IMR-90 (cell line): ENCODE measurements around the gene DNM3. TPM values are rescaled to one million over a fixed set of nuclear protein-coding genes. Genes with fewer than 3 reads are reported as not detected.

Source experiments
- ATAC-seq: fragments of 200-7000 bp; cut with Tn5 transposase; 2 replicates; pipeline ENCODE4 v1.9.1; 2020; ENCODE audit warnings: low read depth, mild to moderate bottlenecking, moderate library complexity
- BruUV-seq: library from RNA; stranded (reverse); fragments of 400-500 nt; replicated peaks from 2 replicates; lab custom pipeline; 2021; lab: Mats Ljungman, UMichigan
- CTCF ChIA-PET: fragments of 300-600 bp; formaldehyde crosslinking; extraction: SDS; loops from one replicate; lab custom pipeline; 2021; ENCODE audit warnings: antibody characterized with exemption; lab: Yijun Ruan, JAX
- POLR2A ChIA-PET: fragments of 300-600 bp; sonication (Branson Sonifier 250); formaldehyde crosslinking; loops from one replicate; lab custom pipeline; 2022; ENCODE audit warnings: antibody characterized with exemption; ENCODE audit not compliant: unreplicated experiment; lab: Charles Lee
- DNase-seq: peaks from one replicate; pipeline ENCODE4 v3.0.0; 2013
- H2AFZ ChIP-seq: replicated peaks from 2 replicates; pipeline ENCODE3; 2013; ENCODE audit warnings: low read length, mild to moderate bottlenecking; ENCODE audit not compliant: poor library complexity
- H2AK5ac ChIP-seq: 2 replicates; pipeline ENCODE4 v1.6.1; 2013; ENCODE audit warnings: low read depth, low read length, inconsistent platforms
- H2AK9ac ChIP-seq: replicated peaks from 2 replicates; pipeline ENCODE3; 2013; ENCODE audit warnings: mild to moderate bottlenecking, low read depth, low read length, moderate library complexity; ENCODE audit not compliant: poor library complexity
- H2BK120ac ChIP-seq: 2 replicates; pipeline ENCODE4 v1.6.1; 2013; ENCODE audit warnings: low read depth, low read length, inconsistent platforms
- H2BK15ac ChIP-seq: 3 replicates; pipeline ENCODE4 v1.6.1; 2013; ENCODE audit warnings: low read depth, low read length, inconsistent platforms
- H2BK20ac ChIP-seq: 2 replicates; pipeline ENCODE4 v1.6.1; 2013; ENCODE audit warnings: low read depth, mild to moderate bottlenecking, inconsistent platforms, low read length, moderate library complexity
- H2BK5ac ChIP-seq: 2 replicates; pipeline ENCODE4 v1.6.1; 2013; ENCODE audit warnings: mild to moderate bottlenecking, low read depth, low read length, inconsistent platforms; ENCODE audit not compliant: poor library complexity, severe bottlenecking
- H3K14ac ChIP-seq: replicated peaks from 2 replicates; pipeline ENCODE4 v1.6.1; 2013; ENCODE audit warnings: low read depth, low read length, inconsistent platforms
- H3K18ac ChIP-seq: 2 replicates; pipeline ENCODE4 v1.6.1; 2013; ENCODE audit warnings: low read depth, low read length, control low read depth
- H3K23ac ChIP-seq: 2 replicates; pipeline ENCODE4 v1.6.1; 2013; ENCODE audit warnings: low read depth, low read length, inconsistent platforms
- H3K27ac ChIP-seq: 2 replicates; pipeline ENCODE4 v1.5.1; 2013; ENCODE audit warnings: mild to moderate bottlenecking, control low read depth, low read length; ENCODE audit not compliant: insufficient read depth
- H3K27me3 ChIP-seq: 2 replicates; pipeline ENCODE4 v1.6.1; 2013; ENCODE audit warnings: low read length; ENCODE audit not compliant: control insufficient read depth, insufficient read depth
- H3K36me3 ChIP-seq: 2 replicates; pipeline ENCODE4 v1.6.1; 2013; ENCODE audit warnings: low read length, mixed read lengths; ENCODE audit not compliant: control insufficient read depth, insufficient read depth
- H3K4ac ChIP-seq: 2 replicates; pipeline ENCODE4 v1.6.1; 2013; ENCODE audit warnings: low read depth, low read length, inconsistent platforms
- H3K4me1 ChIP-seq: 2 replicates; pipeline ENCODE4 v1.6.1; 2013; ENCODE audit warnings: low read length, mixed read lengths; ENCODE audit not compliant: control insufficient read depth, insufficient read depth
- H3K4me2 ChIP-seq: 2 replicates; pipeline ENCODE4 v1.6.1; 2013; ENCODE audit warnings: low read depth, mild to moderate bottlenecking, control low read depth, low read length, moderate library complexity
- H3K4me3 ChIP-seq: 2 replicates; pipeline ENCODE4 v1.5.1; 2013; ENCODE audit warnings: low read depth, mild to moderate bottlenecking, control low read depth, low read length, moderate library complexity; ENCODE audit not compliant: insufficient read depth
- H3K56ac ChIP-seq: 2 replicates; pipeline ENCODE4 v1.6.1; 2013; ENCODE audit warnings: low read length, inconsistent platforms; ENCODE audit not compliant: insufficient read depth; ENCODE audit errors: extremely low read depth
- H3K79me1 ChIP-seq, 2 experiments: 2 replicates each; pipeline ENCODE4 v1.6.1; 2013; ENCODE audit warnings: low read length in 2 of 2, inconsistent platforms in 1 of 2, low read depth in 1 of 2
- H3K9ac ChIP-seq: 2 replicates; pipeline ENCODE4 v1.6.1; 2013; ENCODE audit warnings: low read depth, low read length, control low read depth
- H3K9me1 ChIP-seq: 2 replicates; pipeline ENCODE4 v1.6.1; 2013; ENCODE audit warnings: low read length, inconsistent platforms; ENCODE audit not compliant: insufficient read depth
- H3K9me3 ChIP-seq: 2 replicates; pipeline ENCODE4 v1.6.1; 2013; ENCODE audit warnings: low read length; ENCODE audit not compliant: control insufficient read depth, insufficient read depth
- H4K20me1 ChIP-seq: 2 replicates; pipeline ENCODE4 v1.6.1; 2013; ENCODE audit warnings: low read length, inconsistent platforms; ENCODE audit not compliant: insufficient read depth
- H4K5ac ChIP-seq: 2 replicates; pipeline ENCODE4 v1.6.1; 2013; ENCODE audit warnings: mild to moderate bottlenecking, low read depth, low read length, control low read depth
- H4K8ac ChIP-seq, 2 experiments: 2 replicates each; pipeline ENCODE4 v1.6.1; 2013; ENCODE audit warnings: low read depth in 2 of 2, low read length in 2 of 2, control low read depth in 1 of 2, inconsistent platforms in 1 of 2
- H4K91ac ChIP-seq: 2 replicates; pipeline ENCODE4 v1.6.1; 2013; ENCODE audit warnings: low read depth, low read length, inconsistent platforms; ENCODE audit not compliant: insufficient read depth
- CEBPB ChIP-seq: IDR thresholded peaks from 2 replicates; pipeline ENCODE4 v1.6.1; 2012; ENCODE audit warnings: low read depth, low read length, improper control_type of control experiment
- CHD1 ChIP-seq: IDR thresholded peaks from 2 replicates; pipeline ENCODE4 v1.6.1; 2012; ENCODE audit warnings: low read depth, low read length, improper control_type of control experiment
- CTCF ChIP-seq: conservative IDR thresholded peaks from 2 replicates; pipeline ENCODE4 v1.5.1; 2012; ENCODE audit warnings: mild to moderate bottlenecking, low read depth, low read length, improper control_type of control experiment
- ELK1 ChIP-seq: fragments of 150-350 bp; IDR thresholded peaks from 2 replicates; pipeline ENCODE4 v1.6.1; 2016; ENCODE audit warnings: low read depth, mild to moderate bottlenecking, low read length, moderate library complexity, borderline replicate concordance
- MAFK ChIP-seq: IDR thresholded peaks from 2 replicates; pipeline ENCODE4 v1.6.1; 2012; ENCODE audit warnings: low read depth, low read length, improper control_type of control experiment
- MXI1 ChIP-seq: IDR thresholded peaks from 2 replicates; pipeline ENCODE4 v1.6.1; 2012; ENCODE audit warnings: low read depth, mild to moderate bottlenecking, low read length, moderate library complexity, borderline replicate concordance
- RCOR1 ChIP-seq: IDR thresholded peaks from 2 replicates; pipeline ENCODE4 v1.6.1; 2012; ENCODE audit warnings: mild to moderate bottlenecking, low read length, improper control_type of control experiment; ENCODE audit not compliant: insufficient replicate concordance
- SMC3 ChIP-seq: fragments of 150-350 bp; IDR thresholded peaks from 2 replicates; pipeline ENCODE4 v1.6.1; 2016; ENCODE audit warnings: low read depth, mild to moderate bottlenecking, antibody characterized with exemption, low read length, moderate library complexity
- USF2 ChIP-seq: fragments of 150-350 bp; IDR thresholded peaks from 2 replicates; pipeline ENCODE4 v1.6.1; 2017; ENCODE audit warnings: mild to moderate bottlenecking, antibody characterized with exemption, low read length, low read depth
- WGBS, 2 experiments: methylation state at CpG; one replicate each; pipeline versions ENCODE4 v1.1.5 to v1.1.7; 2013; ENCODE audit warnings: missing lambda C conversion rate in 2 of 2; ENCODE audit not compliant: insufficient read length in 1 of 2; ENCODE audit errors: extremely low coverage in 2 of 2; 5-methylcytosine and 5-hydroxymethylcytosine counted together
- dilution Hi-C: fragments of 300-500 bp; cut with HindIII; formaldehyde crosslinking; loops from one replicate; pipeline ENCODE4 v1.14.3; 2018; ENCODE audit warnings: low sequenced_read_pairs; ENCODE audit not compliant: unreplicated experiment
- in situ Hi-C: fragments of 300-500 bp; cut with MboI; formaldehyde crosslinking; loops from 3 replicates; pipeline ENCODE4 v1.14.3; 2019; ENCODE audit warnings: low sequenced_read_pairs, inconsistent platforms, mixed read lengths
- intact Hi-C: fragments of 100-400 bp; cut with micrococcal nuclease; formaldehyde crosslinking; loops from 2 replicates; pipeline ENCODE4 v1.10.0; 2022
- polyA plus RNA-seq, 3 experiments: library from polyadenylated mRNA; depleted of rRNA; stranded (reverse); fragments of >200 nt; gene quantifications; 2 replicates each; pipeline ENCODE4 v1.2.3, GENCODE V29; 2012; ENCODE audit warnings: low replicate concordance in 1 of 3
- total RNA-seq: library from RNA; depleted of rRNA; stranded (reverse); fragments of >200 nt; gene quantifications from 2 replicates; pipeline ENCODE4 v1.2.3, GENCODE V29; 2012

The DNM3 gene
- total and polyA plus RNA-seq, 2 of the 4 experiments (the other 2 are of a cell fraction), result 0.36 TPM

GRCh38 chr1:172162236-172162635 lies 320.9 kb downstream of the DNM3 start:
- TF ChIP-seq CTCF, result no peak
- TF ChIP-seq CHD1, result no peak
- no peak for TF ChIP-seq MAFK
- no peak for TF ChIP-seq RCOR1
- no peak for TF ChIP-seq SMC3
- no peak for TF ChIP-seq CEBPB
- TF ChIP-seq USF2, result no peak
- TF ChIP-seq MXI1, result no peak
- TF ChIP-seq ELK1, result no peak
- Histone ChIP-seq H2BK120ac (no peak overlapping the region), H3K4me1 (no peaks in the 10 kb centered on the region), H2AK5ac (no peak overlapping the region), H2BK20ac (no peak overlapping the region), H3K23ac (no peak overlapping the region), H3K27me3 (no peaks in the 10 kb centered on the region), H3K56ac (no peak overlapping the region), H3K79me1 (no peaks in the 10 kb centered on the region), H2BK15ac (no peak overlapping the region), H3K4ac (no peak overlapping the region), H4K20me1 (no peaks in the 10 kb centered on the region), H3K9me3 (no peaks in the 10 kb centered on the region), H3K18ac (no peak overlapping the region), H3K9me1 (peaks cover 8% of the 10 kb centered on the region; the same call in 1 of the 2 replicates), H2BK5ac (no peak overlapping the region), H3K4me3 (no peak overlapping the region), H3K36me3 (no peaks in the 10 kb centered on the region), H3K27ac (no peak overlapping the region), H4K91ac (no peak overlapping the region), H3K4me2 (no peak overlapping the region), H2AFZ (no peak overlapping the region), H4K5ac (no peak overlapping the region), H3K14ac (no peak overlapping the region), H2AK9ac (no peak overlapping the region), H3K9ac (no peak overlapping the region), H4K8ac (no peak overlapping the region)
- dilution Hi-C loops (no loop called here), in situ Hi-C loops (no loop called here), intact Hi-C loops (no loop called here)
- ChIA-PET POLR2A (no interaction called here), CTCF (interaction anchor here (1.0 kb wide), 1 partner anchor 232 kb away, joined by 5 read pairs; no protein-coding TSS in a partner anchor)
- DNase-seq (no peak), ATAC-seq (no peak)
- BruUV-seq, result no TSS peak
- no CpG with 5 or more reads among the region's 2 CpGs for WGBS, 2 experiments
